HG03039 (cell line): ENCODE results near the gene CLHC1.
"Not testable (repeated sequence)": the region's sequence is repeated elsewhere in the genome, so short reads cannot be mapped to it uniquely, and the experiment has no call there.

Source experiments
- ATAC-seq: cut with Tn5 transposase; IDR thresholded peaks from one replicate; pipeline ENCODE4 v1.9.1; 2021; ENCODE audit warnings: mild to moderate bottlenecking, moderate library complexity; ENCODE audit not compliant: unreplicated experiment

CLHC1 gene

GRCh38 chr2:55232863-55233657 is 967 bp upstream of the CLHC1 start:
- no peak for ATAC-seq

- ATAC-seq = no peak
Measured at GRCh38 chr2:55231546-55232083, 478 bp downstream of the CLHC1 start.

- no peak for ATAC-seq
Measured at GRCh38 chr2:55230551-55230950, 1.5 kb downstream of the CLHC1 start.

- no peak for ATAC-seq
Measured at GRCh38 chr2:55229221-55229620, 2.9 kb downstream of the CLHC1 start.

- no peak for ATAC-seq
Measured at GRCh38 chr2:55228226-55228563, 3.9 kb downstream of the CLHC1 start.

GRCh38 chr2:55227437-55228225 is 4.5 kb downstream of the CLHC1 start:
- not testable (repeated sequence) for ATAC-seq

- no peak for ATAC-seq
Measured at GRCh38 chr2:55225481-55226020, 6.5 kb downstream of the CLHC1 start.

GRCh38 chr2:55224761-55225261 is 7.3 kb downstream of the CLHC1 start:
- ATAC-seq = no peak

- ATAC-seq = no peak
Measured at GRCh38 chr2:55223958-55224760, 7.9 kb downstream of the CLHC1 start.

- no peak for ATAC-seq
Measured at GRCh38 chr2:55213822-55214221, 18.3 kb downstream of the CLHC1 start.

- no peak for ATAC-seq
Measured at GRCh38 chr2:55204950-55205349, 27.1 kb downstream of the CLHC1 start.

- ATAC-seq = no peak
Measured at GRCh38 chr2:55204536-55204935, 27.6 kb downstream of the CLHC1 start.

GRCh38 chr2:55200416-55200815 is 31.7 kb downstream of the CLHC1 start:
- ATAC-seq = no peak

GRCh38 chr2:55196526-55196925 is 35.6 kb downstream of the CLHC1 start:
- ATAC-seq = no peak

- ATAC-seq = not testable (repeated sequence)
Measured at GRCh38 chr2:55191888-55192287, 40.2 kb downstream of the CLHC1 start.

- not testable (repeated sequence) for ATAC-seq
Measured at GRCh38 chr2:55186837-55187236, 45.3 kb downstream of the CLHC1 start.

- no peak for ATAC-seq
Measured at GRCh38 chr2:55180374-55180773, 51.7 kb downstream of the CLHC1 start.

- no peak for ATAC-seq
Measured at GRCh38 chr2:55176094-55176415, 56.0 kb downstream of the CLHC1 start.

- no peak for ATAC-seq
Measured at GRCh38 chr2:55175254-55176093, 56.6 kb downstream of the CLHC1 start.
